DND-41 (cell line): ENCODE results near the gene NRARP.

Experiments used
- ATAC-seq: fragments of 200-7000 bp; cut with Tn5 transposase; 3 replicates; pipeline ENCODE4 v1.9.1; 2021; ENCODE audit warnings: low read depth; ENCODE audit not compliant: insufficient read depth
- DNase-seq: peaks from one replicate; pipeline ENCODE4 v3.0.0-alpha.2; 2020
- H2AFZ ChIP-seq: 2 replicates; pipeline ENCODE4 v1.6.0; 2012; ENCODE audit warnings: low read depth, low read length
- H3K27ac ChIP-seq: 2 replicates; pipeline ENCODE4 v1.5.1; 2012; ENCODE audit warnings: low read length, inconsistent platforms
- H3K27me3 ChIP-seq: fragments of 200-600 bp; sonication (generic); 2 replicates; pipeline ENCODE4 v1.6.0; 2012; ENCODE audit warnings: low read length, mild to moderate bottlenecking, inconsistent platforms; ENCODE audit not compliant: insufficient read depth, poor library complexity
- H3K36me3 ChIP-seq: 2 replicates; pipeline ENCODE4 v1.5.1; 2012; ENCODE audit warnings: low read length, inconsistent platforms; ENCODE audit not compliant: insufficient read depth
- H3K4me1 ChIP-seq: 2 replicates; pipeline ENCODE4 v1.5.1; 2012; ENCODE audit warnings: mild to moderate bottlenecking, low read length; ENCODE audit not compliant: insufficient read depth
- H3K4me2 ChIP-seq: 2 replicates; pipeline ENCODE4 v1.6.0; 2012; ENCODE audit warnings: mild to moderate bottlenecking, moderate library complexity, low read length, inconsistent platforms; ENCODE audit not compliant: insufficient read depth
- H3K4me3 ChIP-seq, 2 experiments: fragments of 200-600 bp in 1 of 2; shearing (Covaris generic) in 1 of 2; 2 replicates each; pipeline ENCODE4 v1.5.1; 2012 to 2016; ENCODE audit warnings: inconsistent platforms in 2 of 2, low read length in 2 of 2, mild to moderate bottlenecking in 2 of 2, low read depth in 1 of 2, moderate library complexity in 1 of 2
- H3K79me2 ChIP-seq: 2 replicates; pipeline ENCODE4 v1.6.0; 2012; ENCODE audit warnings: low read length, inconsistent platforms; ENCODE audit not compliant: insufficient read depth
- H3K9ac ChIP-seq: 2 replicates; pipeline ENCODE4 v1.6.0; 2012; ENCODE audit warnings: low read depth, mild to moderate bottlenecking, inconsistent platforms, low read length, moderate library complexity
- H3K9me3 ChIP-seq: 2 replicates; pipeline ENCODE4 v1.5.1; 2012; ENCODE audit warnings: low read length, moderate library complexity, mild to moderate bottlenecking, inconsistent platforms; ENCODE audit not compliant: insufficient read depth, severe bottlenecking
- H4K20me1 ChIP-seq: 2 replicates; pipeline ENCODE4 v1.6.0; 2012; ENCODE audit warnings: low read length; ENCODE audit not compliant: insufficient read depth
- CTCF ChIP-seq: IDR thresholded peaks from 2 replicates; pipeline ENCODE4 v1.5.1; 2012; ENCODE audit warnings: borderline replicate concordance, low read length, moderate library complexity, mild to moderate bottlenecking; ENCODE audit not compliant: poor library complexity, severe bottlenecking; ENCODE audit errors: extremely low read depth
- EZH2 ChIP-seq: IDR thresholded peaks from 3 replicates; pipeline ENCODE4 v1.6.1; 2012; ENCODE audit warnings: borderline replicate concordance, low read depth, mild to moderate bottlenecking, moderate library complexity, low read length, inconsistent platforms; ENCODE audit not compliant: severe bottlenecking

NRARP gene

GRCh38 chr9:137348769-137349470 lies 46.8 kb upstream of the NRARP start:
- H3K9ac ChIP-seq, result no peak overlapping the region
- ATAC-seq, result no peak
- H3K9me3 ChIP-seq, result peaks cover 7% of the 10 kb centered on the region
- H3K27ac ChIP-seq, result no peak overlapping the region
- no peak overlapping the region for H3K4me3 ChIP-seq
- no peak overlapping the region for H2AFZ ChIP-seq
- H3K27me3 ChIP-seq, result no peaks in the 10 kb centered on the region
- TF ChIP-seq CTCF (no peak), EZH2 (no peak)
- H3K79me2 ChIP-seq, result no peaks in the 10 kb centered on the region
- H4K20me1 ChIP-seq, result no peaks in the 10 kb centered on the region
- no peak overlapping the region for H3K4me2 ChIP-seq
- no peak for DNase-seq
- no peaks in the 10 kb centered on the region for H3K36me3 ChIP-seq
- no peaks in the 10 kb centered on the region for H3K4me1 ChIP-seq

- no peaks in the 10 kb centered on the region for H3K36me3 ChIP-seq
- no peak overlapping the region for H3K27ac ChIP-seq
- H3K4me3 ChIP-seq, result no peak overlapping the region
- H3K79me2 ChIP-seq, result no peaks in the 10 kb centered on the region
- no peak overlapping the region for H3K9ac ChIP-seq
- no peak overlapping the region for H3K4me2 ChIP-seq
- no peaks in the 10 kb centered on the region for H3K4me1 ChIP-seq
- DNase-seq (no peak), ATAC-seq (no peak)
- TF ChIP-seq EZH2 (no peak), CTCF (no peak)
- no peak overlapping the region for H2AFZ ChIP-seq
- no peaks in the 10 kb centered on the region for H3K27me3 ChIP-seq
- H3K9me3 ChIP-seq, result peaks cover 3% of the 10 kb centered on the region
- no peaks in the 10 kb centered on the region for H4K20me1 ChIP-seq
Observed at GRCh38 chr9:137347928-137348327, 45.9 kb upstream of the NRARP start.

- no peak overlapping the region for H2AFZ ChIP-seq
- no peaks in the 10 kb centered on the region for H3K9me3 ChIP-seq
- no peak overlapping the region for H3K27ac ChIP-seq
- no peaks in the 10 kb centered on the region for H3K79me2 ChIP-seq
- no peaks in the 10 kb centered on the region for H3K36me3 ChIP-seq
- no peak for ATAC-seq
- H3K4me2 ChIP-seq, result no peak overlapping the region
- no peaks in the 10 kb centered on the region for H3K27me3 ChIP-seq
- H3K4me1 ChIP-seq, result no peaks in the 10 kb centered on the region
- no peaks in the 10 kb centered on the region for H4K20me1 ChIP-seq
- TF ChIP-seq CTCF (no peak), EZH2 (no peak)
- H3K4me3 ChIP-seq, result no peak overlapping the region
- no peak overlapping the region for H3K9ac ChIP-seq
- DNase-seq, result no peak
Observed at GRCh38 chr9:137342482-137342881, 40.4 kb upstream of the NRARP start.
